ENCODE measurements around the gene SAMHD1. TPM values are rescaled to one million over a fixed set of nuclear protein-coding genes. Genes with fewer than 3 reads are reported as not detected.

The SAMHD1 gene
- total and polyA plus RNA-seq, 2 of the 8 experiments (the other 6 are each of a cell fraction or from before 2014, with no cell fraction given), result 22.0 to 37.1 TPM

GRCh38 chr20:36865076-36865860, 86.2 kb downstream of the SAMHD1 start:
- Histone ChIP-seq H3K9me3 (ENCODE audit: insufficient read depth in 2 of 2, low read depth in 1 of 2, low read length in 1 of 2) (no peaks in the 10 kb centered on the region), H2AFZ (ENCODE audit: low read length) (peak overlapping the region; percentile 60; the same call in 1 of the 2 replicates), H3K23me2 (ENCODE audit: low read depth, low read length) (peaks cover 15% of the 10 kb centered on the region; the same call in 1 of the 2 replicates), H3K4me1 (replicated peaks in 1 of 4; ENCODE audit: control insufficient read depth in 3 of 4, insufficient read depth in 4 of 4, low read length in 3 of 4) (peaks cover 3 to 23% (median 17%) of the 10 kb centered on the region in 4 experiments), H3K4me2 (ENCODE audit: insufficient read depth in 1 of 2, low read depth in 2 of 2, low read length in 2 of 2) (peak overlapping the region; percentile 65 to 86), H3K79me2 (ENCODE audit: control insufficient read depth in 1 of 2, insufficient read depth in 2 of 2, low read length in 2 of 2) (peaks cover 0 to 17% of the 10 kb centered on the region in 2 experiments; a peak in 2 of 4 replicates), H3K27me3 (replicated peaks in 1 of 4; ENCODE audit: control insufficient read depth in 3 of 4, extremely low read depth in 1 of 4, insufficient read depth in 3 of 4, low read length in 3 of 4) (peaks cover 0 to 10% (median 6%) of the 10 kb centered on the region in 4 experiments; a peak in 4 of 7 replicates), H4K5ac (ENCODE audit: insufficient read length, low read depth, low read length) (no peak overlapping the region), H2BK12ac (ENCODE audit: low read depth, low read length) (peak overlapping the region; percentile 98; the same call in 1 of the 2 replicates), H3K4me3 (ENCODE audit: extremely low read depth in 1 of 4, insufficient read depth in 2 of 4, low read depth in 3 of 4, low read length in 4 of 4) (peak overlapping the region in 3 of 4 experiments; percentile 19 to 66 (median 23); a peak in 4 of 8 replicates), H3K18ac (ENCODE audit: extremely low read depth, low read length) (peak overlapping the region; percentile 97), H2BK20ac (ENCODE audit: low read length) (peak overlapping the region; percentile 93; the same call in 1 of the 2 replicates), H3K36me3 (ENCODE audit: control insufficient read depth in 2 of 4, insufficient read depth in 4 of 4, low read length in 3 of 4) (0 out of 8 replicates have a peak, but pooled peaks cover 0 to 2% (median 0%) of the 10 kb centered on the region in 4 experiments), H3K4ac (replicated peaks; ENCODE audit: insufficient read length, low read depth, low read length) (peak overlapping the region; percentile 50), H3K9ac (replicated peaks in 1 of 4; ENCODE audit: extremely low read depth in 1 of 4, low read depth in 3 of 4, low read length in 3 of 4) (peak overlapping the region in 1 of 4 experiments; percentile 13; a peak in 2 of 7 replicates), H3K14ac (ENCODE audit: insufficient read length) (no peak overlapping the region), H4K20me1 (replicated peaks in 1 of 2; ENCODE audit: control insufficient read depth in 1 of 2, insufficient read depth in 2 of 2, low read length in 2 of 2) (peaks cover 15 to 18% of the 10 kb centered on the region in 2 experiments), H4K91ac (replicated peaks; ENCODE audit: insufficient read length, low read length) (peak overlapping the region; percentile 70), H3K23ac (ENCODE audit: insufficient read length) (no peak overlapping the region), H2BK15ac (ENCODE audit: low read length) (peak overlapping the region; percentile 88; the same call in 1 of the 2 replicates), H3K27ac (ENCODE audit: low read depth, low read length) (no peak overlapping the region), H3K79me1 (ENCODE audit: low read depth, low read length) (peaks cover 13% of the 10 kb centered on the region), H4K8ac (ENCODE audit: extremely low read depth, insufficient read depth, low read length) (peak overlapping the region; percentile 41; the same call in 1 of the 2 replicates), H2AK5ac (ENCODE audit: low read depth, low read length) (peak overlapping the region; percentile 83; the same call in 1 of the 2 replicates), H2BK5ac (ENCODE audit: low read depth, low read length) (peak overlapping the region; percentile 71; the same call in 1 of the 2 replicates), H2BK120ac (replicated peaks; ENCODE audit: low read depth, low read length) (no peak overlapping the region), H3K56ac (replicated peaks; ENCODE audit: insufficient read length, low read depth, low read length) (no peak overlapping the region)
- 54% methylated on average over 9 of the region's 9 CpGs; no CpG with 5 or more reads in 1 of the 2 experiments for WGBS, 2 experiments (ENCODE audit: extremely low coverage in 1 of 2, insufficient coverage in 1 of 2, insufficient read length in 1 of 2, insufficient replicate concordance in 2 of 2, low coverage in 1 of 2, low lambda C conversion rate in 2 of 2, missing lambda C conversion rate in 1 of 2)
- ChIA-PET POLR2A (ENCODE audit: partially characterized antibody) (interaction anchor here (1.2 to 5.8 kb wide), 11 partner anchors 8 to 293 kb away, joined by 3 to 41 read pairs (median 7); no protein-coding TSS in a partner anchor), CTCF (ENCODE audit: partially characterized antibody) (interaction anchor here (1.0 to 5.9 kb wide), 14 partner anchors 7 to 136 kb away, joined by 3 to 41 read pairs (median 8); partner anchors contain the start of gene TLDC2)
- FAIRE-seq, result no peak
- no peak for DNase-seq (ENCODE audit: low read depth in 1 of 2, low spot score in 2 of 2)
- TF ChIP-seq RXRA (IDR thresholded peaks at IDR 0.05; ENCODE audit: insufficient read depth, low read depth, low read length) (no peak), SIX5 (IDR thresholded peaks at IDR 0.05; ENCODE audit: low read depth, low read length) (no peak), JUND (IDR thresholded peaks at IDR 0.05; ENCODE audit: low read length) (peak; percentile 35; the same call in 1 of the 2 replicates), ASH2L (IDR thresholded peaks at IDR 0.05; ENCODE audit: low read length) (no peak), RBBP5 (IDR thresholded peaks at IDR 0.05; ENCODE audit: borderline replicate concordance, low read depth, low read length) (0 out of 2 replicates have a peak, but pooled peaks have one; percentile 4)
